HG02973 (cell line): Measurements from ENCODE around the gene AMPD3.
A peak's percentile ranks its signal among the peaks of the same experiment; 100 is the strongest.

Experiments used
- ATAC-seq: cut with Tn5 transposase; IDR thresholded peaks from one replicate; pipeline ENCODE4 v1.9.1; 2021; ENCODE audit warnings: moderate library complexity; ENCODE audit not compliant: unreplicated experiment

AMPD3 gene

DNA sequence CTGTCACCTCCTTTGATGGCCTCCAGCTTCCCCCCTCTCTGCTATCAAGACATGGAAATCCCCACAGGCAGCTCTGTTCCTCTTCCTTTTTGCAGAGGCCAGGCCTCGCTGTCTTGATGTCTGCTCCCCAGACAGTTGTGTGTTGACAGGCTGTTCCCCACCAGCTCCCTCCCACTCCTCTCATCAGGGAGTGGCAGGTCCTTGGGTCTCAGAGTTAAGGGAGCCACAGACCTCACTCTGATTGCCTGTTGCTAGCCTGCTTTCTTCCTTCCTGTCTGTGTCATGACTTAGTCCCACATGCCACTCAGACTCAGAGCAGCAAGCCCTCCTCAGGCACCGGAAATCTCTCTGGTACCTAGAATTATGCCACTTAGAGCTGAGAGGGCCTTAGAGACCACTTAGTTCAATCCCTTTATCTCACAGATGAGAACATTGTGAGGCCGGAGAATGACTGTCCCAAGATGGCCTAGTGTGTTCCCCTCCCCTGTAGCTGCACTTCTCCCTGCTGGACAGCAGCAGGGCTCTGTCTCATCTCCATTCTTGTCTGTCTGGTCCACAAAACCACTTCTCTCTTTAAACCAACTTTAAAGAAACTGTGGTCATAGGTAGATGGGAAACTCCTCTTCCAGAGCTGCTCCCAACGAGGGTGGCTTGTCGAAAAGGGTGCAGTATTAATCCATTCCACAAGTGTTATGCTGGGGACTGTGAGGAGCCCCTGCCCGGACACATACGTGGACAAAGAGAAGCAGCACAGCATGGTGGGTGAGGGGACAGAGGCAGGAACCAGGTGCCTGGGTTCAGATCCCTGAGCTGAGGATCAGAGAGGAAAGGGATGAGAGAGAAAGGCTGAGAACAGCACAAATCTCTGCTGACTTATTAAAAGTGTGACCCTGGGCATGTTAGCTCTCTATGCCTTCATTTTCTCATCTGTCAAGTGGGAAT is 4.2 kb downstream of the AMPD3 start:
- ATAC-seq = peak; percentile 43

DNA sequence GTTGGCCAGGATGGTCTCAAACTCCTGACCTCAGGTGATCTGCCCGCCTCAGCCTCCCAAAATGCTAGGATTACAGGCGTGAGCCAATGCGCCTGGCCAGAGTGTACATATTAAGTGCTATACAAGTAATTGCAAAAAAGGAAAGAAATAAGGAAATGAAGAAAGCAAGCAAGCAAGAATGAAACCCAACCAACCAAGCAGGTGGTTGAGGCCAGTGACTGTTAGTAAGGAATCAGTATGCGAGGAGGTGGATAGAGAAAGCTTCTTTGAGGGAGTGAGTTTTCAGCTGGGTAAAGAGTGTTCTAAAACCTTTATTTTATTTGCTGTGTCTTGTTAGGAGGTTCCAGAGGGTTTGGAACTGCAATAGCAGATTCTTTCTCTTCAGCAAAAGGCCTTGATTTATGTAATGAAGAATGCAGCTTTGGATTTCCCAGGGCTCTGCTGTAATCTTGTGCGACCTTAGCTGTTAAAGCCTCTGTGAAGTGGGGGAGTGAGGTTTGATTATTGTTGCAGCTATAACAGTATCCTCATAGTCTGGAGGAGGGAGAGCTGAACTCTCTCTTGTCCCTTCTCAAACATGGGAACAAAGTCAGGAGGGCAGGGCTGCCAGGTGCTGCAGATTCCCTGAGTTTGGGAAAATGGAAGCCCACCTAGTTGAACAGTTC is 5.7 kb downstream of the AMPD3 start:
- no peak for ATAC-seq

DNA sequence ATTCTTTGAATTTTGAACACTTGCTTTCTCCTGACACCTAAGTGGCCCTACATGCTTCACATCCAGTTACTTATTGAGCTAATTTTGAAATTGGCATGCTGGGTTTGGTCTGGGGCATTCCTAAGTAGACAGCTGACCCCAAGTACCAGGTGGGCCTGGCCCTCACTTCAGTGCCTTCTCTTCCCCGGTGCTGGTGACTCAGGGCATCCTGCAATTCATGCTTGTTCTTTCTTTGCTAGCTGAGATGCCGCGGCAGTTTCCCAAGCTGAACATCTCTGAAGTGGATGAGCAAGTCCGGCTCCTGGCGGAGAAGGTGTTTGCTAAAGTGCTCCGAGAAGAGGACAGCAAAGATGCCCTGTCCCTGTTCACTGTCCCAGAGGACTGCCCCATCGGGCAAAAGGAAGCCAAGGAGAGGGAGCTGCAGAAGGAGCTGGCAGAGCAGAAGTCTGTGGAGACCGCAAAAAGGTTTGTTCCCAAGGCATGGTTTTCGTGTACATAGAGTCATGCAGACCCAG is 6.3 kb downstream of the AMPD3 start:
- no peak for ATAC-seq

DNA sequence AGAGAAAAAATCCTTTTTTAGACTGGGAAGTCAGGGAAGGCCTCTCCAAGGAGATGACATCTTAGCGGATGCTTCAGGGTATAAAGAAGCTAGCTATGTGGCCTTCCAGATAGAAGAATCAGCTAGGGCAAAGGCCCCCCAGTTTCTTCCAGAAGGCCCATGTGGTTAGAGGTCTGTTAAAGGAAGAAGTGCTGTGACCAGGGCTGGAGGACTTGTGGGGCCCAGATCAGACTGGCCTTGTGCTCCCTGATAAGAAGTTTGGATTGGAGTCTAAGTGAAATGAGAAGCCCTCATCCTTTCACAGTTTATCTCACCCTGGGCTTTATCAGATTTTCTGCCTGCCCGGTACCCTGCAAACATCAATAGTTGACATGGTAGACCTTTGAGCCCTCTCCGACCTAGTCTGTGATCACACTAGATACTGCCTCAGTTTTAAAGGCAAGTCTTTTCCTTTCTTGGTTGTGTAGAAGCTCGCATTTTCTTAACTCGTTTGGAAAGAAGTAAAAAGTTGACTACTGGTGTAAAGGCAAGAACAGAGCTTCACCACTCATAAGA is 7.8 kb downstream of the AMPD3 start:
- no peak for ATAC-seq

DNA sequence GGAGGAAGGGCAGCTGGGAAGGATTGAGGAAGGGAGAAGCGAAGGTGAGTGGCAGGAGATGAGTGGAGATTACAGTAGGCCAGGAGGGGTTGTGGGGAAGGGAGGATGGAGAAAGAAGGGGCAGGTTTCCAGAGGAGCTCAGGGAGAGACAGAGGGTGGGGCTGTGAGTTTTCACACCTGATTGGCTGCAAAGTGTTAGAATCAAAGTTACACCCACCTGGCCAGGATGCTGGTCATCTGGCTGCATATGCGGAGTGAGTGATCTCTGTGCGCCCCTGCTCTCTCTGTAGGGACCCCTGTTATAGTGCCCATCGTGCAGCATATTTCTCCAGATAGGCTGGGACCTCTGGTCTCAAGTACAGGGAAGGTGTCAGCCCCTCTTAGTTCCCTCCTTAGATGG is 18.3 kb downstream of the AMPD3 start:
- no peak for ATAC-seq

DNA sequence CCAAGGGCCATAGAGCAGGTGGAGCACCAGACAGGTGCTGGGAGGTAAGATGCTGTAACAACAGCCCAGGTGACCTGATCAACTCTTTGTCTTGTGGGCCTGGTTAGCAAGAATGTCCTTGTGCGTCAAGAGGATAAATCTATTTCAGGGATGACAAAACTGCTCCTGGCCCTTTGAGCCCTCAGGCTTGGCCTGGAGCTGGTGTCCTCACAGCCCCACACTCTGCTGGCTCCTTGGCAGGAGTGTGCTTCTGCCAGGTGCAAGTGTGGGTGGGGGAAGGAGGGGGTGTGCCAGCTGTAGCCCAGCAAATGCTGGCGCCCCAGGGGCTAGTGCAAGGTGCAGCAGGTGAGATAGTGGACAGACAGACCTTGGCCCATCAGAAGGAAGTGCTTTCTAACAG is 19.5 kb downstream of the AMPD3 start:
- ATAC-seq = no peak

DNA sequence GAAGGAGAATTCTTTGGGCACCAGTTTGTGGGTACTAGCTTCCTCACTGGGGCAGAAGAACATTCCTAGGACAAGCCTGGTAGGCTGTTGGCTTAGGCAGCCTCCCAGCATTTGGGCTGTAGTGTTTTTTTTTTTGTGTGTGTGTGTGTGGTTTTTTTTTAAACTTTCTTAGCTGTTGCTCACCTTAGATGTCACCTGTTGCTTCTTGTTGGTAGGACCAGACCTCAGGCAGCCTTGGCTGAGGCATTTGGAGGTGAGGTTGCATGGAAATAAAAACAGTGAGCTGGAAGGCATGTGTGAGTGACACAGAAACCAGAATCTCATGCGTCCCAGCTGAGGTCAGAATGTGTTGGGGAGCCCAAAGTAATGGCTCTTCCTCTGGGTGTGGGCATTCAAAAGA is 21.3 kb downstream of the AMPD3 start:
- ATAC-seq = no peak

- no peak for ATAC-seq
These were observed 22.0 kb downstream of the AMPD3 start for GRCh38 chr11:10476927-10477689.

DNA sequence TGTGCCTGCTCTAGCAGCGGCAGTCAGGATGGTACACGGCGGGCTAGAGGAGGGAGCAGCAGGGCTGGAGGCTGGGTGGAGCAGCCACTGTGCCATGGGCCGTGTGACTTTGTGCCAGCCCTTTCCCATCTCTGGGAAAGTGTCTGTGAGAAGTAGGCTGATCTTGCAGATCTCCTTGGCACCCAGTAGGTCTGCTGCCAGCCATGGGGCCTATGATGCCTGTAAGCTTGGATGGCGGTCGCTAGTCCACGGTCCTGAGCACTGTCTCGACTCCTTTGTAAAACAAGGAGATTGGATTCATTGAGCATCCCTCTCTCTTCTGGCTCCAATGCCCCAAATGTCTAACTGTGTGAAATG is 22.6 kb downstream of the AMPD3 start:
- no peak for ATAC-seq

DNA sequence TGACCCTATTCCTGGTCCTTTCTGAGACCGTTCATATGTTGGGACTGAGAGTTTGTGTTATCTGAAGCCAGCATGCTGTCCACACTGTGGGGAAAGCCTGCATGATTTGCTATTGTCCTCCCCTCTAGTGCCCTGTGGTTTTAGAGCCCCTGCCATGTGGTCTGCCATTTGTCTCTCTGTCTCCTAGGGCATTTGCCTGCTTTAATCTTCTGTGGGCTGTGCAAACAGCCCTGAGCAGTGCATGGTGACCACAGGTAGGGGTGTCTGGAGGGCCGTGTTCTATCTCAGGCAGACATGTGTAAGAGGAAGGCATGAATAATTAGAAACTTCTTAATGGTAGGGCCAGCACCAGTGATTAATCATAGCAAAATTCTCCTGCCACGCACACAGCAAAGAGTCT is 23.0 kb downstream of the AMPD3 start:
- no peak for ATAC-seq

GRCh38 chr11:10478574-10479550 is 23.8 kb downstream of the AMPD3 start:
- no peak for ATAC-seq

- ATAC-seq = no peak
These were observed 25.0 kb downstream of the AMPD3 start for GRCh38 chr11:10480026-10480425.

GRCh38 chr11:10480760-10481159 is 25.7 kb downstream of the AMPD3 start:
- no peak for ATAC-seq

- no peak for ATAC-seq
These were observed 26.7 kb downstream of the AMPD3 start for GRCh38 chr11:10481560-10482349.

- no peak for ATAC-seq
These were observed 28.1 kb downstream of the AMPD3 start for GRCh38 chr11:10483174-10483573.

GRCh38 chr11:10483584-10483983 is 28.5 kb downstream of the AMPD3 start:
- no peak for ATAC-seq

- ATAC-seq = no peak
These were observed 29.6 kb downstream of the AMPD3 start for GRCh38 chr11:10484461-10485180.

DNA sequence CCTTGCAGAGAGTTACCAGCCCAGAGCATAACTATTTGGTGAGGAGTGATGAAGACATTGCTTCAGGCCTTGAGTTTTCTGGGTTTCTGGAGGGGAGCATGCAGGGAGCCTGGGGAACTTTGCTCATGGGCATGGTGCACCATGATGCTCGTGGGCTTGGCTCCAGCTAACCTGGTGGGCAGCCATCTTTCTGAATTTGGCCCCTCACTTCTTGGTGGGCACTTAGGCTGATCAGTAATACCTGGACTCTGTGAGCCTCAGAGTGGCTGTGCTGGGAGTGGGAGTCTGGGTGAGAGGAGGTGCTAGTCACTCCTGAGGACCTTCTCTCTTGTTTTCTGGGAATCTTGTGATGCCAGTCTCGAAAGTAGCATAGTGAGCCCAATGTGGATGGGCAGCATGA is 30.6 kb downstream of the AMPD3 start:
- ATAC-seq = no peak
